Activated T-cell treated with anti-CD3 and anti-CD28 coated beads, Interleukin-2, amount 50 U/mL, for 1 hour (primary cell): ENCODE data around the gene TSEN15.
"Not testable (repeated sequence)": the region's sequence is repeated elsewhere in the genome, so short reads cannot be mapped to it uniquely, and the experiment has no call there.

Experiments
- DNase-seq: peaks from one replicate; pipeline ENCODE4 v3.0.0-alpha.2; 2020

The TSEN15 gene

DNA sequence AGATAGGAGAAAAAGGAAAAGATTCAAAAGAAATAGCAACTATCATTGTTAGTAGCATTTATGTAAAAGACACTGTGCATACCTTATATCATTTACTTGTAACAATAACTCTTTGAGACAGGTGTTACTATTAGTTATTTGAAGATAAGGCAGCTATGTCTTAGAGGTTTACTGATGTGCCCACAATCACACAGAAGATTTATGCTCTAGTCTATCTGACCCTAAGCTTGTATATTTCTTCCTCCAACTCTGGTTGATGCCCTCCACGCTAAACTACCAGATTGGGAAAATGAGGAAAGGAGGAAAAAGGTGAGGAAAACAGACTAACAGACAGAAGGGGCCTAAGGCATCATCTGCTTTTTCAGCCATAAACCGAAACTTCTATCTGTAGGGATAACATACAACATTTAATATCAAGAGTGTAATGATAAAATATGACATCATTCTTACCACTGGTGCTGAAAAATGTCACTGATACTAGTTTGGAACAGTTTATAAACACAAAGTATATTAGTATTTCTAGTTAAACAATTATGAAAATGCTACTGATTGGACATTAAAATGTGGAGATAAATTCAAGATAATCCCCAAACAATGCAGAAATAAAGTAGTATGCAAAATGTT lies 19.1 kb upstream of the TSEN15 start:
- DNase-seq: no peak

DNA sequence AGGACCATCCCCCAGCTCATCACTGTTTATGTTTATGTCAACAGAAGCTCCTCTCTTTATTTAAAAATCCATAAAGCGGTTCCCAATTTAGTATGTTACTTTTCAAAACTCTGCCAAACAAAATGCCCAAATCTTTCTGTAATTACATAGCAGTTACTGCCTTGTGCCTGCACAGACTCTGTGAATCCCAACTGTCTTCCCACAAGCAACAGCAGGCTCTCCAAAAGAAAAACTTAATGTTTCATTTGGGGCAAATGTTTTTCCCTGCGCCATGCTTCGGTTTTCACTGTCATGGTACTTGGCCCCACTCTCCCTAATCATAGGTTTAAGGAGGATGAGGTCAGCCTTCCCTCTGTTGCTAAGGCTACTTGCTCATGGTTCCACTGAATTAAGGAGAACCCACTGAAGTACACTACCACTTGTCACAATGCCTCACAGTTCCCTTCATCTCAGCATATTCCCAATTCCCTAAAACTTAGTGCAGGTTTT lies 18.6 kb upstream of the TSEN15 start:
- no peak for DNase-seq

DNA sequence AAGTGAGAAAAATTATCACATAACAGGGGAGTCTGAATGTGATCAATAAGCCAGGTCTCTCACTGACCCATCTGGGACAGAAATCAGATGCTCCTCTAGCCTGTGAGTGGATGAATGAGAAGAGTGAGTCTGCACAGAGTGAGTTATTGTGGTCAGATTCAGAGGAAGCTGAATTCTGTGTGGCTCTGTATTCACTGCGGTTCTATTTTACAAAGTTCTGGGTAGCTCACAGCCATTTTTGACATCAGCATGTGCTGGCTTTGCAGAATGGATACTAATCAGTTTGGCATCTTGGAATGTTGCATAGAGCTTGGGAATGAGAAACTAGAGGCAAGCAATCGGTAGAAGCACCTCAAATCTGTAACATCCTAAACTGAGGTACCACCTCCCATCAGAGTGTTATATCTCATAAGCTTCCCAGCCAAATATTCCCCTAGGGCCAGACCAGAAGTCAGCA lies 17.8 kb upstream of the TSEN15 start:
- DNase-seq: no peak

DNA sequence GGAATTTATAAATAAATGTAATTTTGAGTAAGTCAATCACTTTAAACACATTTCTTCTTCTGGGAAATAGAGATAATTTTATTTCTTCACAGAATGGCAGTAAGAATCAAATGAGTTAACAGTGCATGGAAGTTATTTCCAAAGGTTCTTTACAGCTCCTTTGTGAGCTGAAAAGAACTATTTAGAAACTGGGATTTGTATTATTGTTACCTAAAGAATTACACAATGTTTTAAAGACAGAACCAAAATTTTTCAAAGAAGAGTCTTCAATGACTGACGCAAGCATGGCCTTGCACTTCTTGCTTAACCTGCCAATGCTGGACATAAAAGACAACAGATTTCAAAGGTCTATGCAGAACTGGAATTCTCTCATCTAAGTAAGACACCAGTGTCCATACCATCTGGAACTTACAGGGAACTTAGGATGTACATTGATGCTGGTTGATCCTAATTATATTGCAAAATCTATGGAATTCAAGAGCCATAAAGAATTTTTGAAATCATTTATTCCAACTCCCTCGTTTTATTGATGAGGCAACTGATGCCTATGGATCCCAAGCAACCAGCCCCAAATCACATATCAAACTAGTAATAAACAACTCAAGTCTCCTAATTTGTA lies 16.7 kb upstream of the TSEN15 start:
- DNase-seq: no peak

DNA sequence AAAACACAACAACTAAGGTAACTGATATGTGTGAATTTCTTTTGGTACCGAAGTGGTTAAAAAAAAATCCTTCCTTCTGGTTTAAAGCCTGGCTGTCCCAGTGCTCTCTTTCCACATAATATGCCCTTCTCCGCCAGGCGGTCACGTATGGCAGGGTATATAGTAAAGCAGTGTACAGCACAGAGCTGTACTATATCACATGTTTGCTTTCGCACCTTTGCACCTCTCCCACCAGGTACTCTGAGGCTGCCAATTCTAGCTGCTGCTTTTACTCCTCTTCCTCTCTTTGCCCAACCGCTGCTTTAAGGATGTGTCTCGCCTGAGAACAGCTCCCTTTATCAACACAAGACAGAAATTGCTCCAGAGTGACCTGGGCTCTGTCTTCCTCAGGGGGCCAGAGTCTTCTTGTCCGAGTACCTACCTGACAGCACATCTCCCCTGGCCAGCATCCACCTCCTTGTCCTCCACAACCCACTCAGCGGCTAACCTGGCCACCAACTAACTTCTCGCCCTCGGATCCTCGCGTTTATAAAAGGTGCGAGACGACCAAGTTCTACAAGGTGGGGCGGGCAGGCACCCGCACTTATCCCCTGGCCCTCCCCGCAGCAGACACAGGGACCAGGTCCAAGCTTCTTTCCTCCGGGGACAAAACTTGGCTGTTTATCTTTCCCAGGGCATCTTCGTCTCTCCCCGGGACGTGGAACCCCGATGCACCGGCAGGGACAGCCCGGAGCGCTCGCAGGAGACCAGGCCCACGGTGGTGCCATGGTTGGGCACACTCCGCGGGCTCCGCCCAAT lies 15.6 kb upstream of the TSEN15 start:
- DNase-seq: peak; percentile 24

DNA sequence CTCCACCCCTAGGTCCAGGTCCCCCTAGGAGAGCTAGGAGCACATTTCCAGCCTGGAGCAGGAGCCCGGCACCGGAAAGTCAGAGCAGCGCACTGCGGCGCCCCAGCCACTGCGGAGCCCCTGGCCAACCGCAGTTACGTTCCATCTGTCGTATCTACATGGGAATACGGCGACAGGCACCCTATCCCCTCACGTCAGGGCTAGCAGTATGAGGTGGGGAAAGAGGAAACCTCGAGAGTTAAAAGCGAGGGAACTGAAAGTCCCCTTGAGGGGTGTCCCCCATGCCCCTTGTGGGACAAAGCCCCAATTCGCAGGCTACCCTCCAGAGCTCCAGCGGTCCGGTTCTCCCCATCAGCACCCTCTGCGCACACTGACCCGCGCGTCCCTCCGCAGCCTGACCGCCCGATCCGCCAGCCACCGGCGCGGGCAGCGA lies 15.0 kb upstream of the TSEN15 start:
- peak; percentile 23 for DNase-seq

DNA sequence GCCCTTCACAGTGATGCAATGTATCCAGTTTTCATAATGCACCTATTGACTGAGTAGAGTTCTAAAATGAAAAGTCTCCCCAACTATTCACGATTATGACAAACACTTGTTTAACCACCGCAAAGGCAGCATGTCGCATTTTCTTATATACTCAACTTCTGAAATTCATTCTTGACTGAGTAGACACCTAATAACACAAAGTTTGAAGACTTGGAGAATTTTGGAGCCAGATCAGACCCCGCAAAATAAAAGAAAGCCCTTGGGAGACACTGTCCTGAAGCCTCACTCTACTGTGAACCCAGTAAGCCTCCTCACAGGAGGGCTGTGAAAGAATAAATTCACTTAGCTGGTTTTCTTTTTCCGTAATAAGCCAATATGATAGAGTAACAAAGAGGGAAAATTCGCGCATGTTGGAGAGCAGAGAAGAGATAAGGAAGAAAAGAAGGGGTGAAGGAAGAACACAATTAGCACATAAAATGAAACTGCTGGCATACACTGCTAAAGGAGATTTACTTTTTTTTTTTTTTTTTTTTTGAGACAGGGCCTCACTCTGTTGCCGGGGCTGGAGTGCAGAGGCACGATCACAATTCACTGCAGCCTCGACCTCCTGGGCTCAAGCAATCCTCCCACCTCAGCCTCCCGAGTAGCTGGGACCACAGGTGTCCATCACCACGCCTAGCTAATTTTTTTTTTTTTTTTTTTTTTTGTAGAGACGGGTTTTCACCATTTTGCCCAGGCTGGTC lies 13.5 kb upstream of the TSEN15 start:
- no peak for DNase-seq

DNA sequence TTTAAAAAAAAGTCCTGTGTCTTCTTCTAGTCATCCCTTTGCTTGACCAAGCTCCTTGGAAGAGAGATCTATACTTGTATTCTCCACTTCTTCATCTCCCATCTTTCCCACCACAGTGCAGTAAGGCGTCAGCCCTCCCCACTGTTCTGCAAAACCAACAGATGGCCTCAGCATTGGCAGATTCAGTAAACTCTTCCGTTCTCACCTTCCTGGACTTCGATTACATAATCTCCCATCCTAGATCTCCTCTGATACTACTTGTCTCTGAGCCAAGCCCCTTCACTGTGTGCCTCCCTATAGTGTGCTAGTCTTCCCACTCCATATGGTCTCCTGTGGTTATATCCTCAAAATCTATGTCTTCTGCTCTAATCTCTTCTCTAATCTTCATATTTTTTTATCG lies 12.4 kb upstream of the TSEN15 start:
- DNase-seq: no peak

DNA sequence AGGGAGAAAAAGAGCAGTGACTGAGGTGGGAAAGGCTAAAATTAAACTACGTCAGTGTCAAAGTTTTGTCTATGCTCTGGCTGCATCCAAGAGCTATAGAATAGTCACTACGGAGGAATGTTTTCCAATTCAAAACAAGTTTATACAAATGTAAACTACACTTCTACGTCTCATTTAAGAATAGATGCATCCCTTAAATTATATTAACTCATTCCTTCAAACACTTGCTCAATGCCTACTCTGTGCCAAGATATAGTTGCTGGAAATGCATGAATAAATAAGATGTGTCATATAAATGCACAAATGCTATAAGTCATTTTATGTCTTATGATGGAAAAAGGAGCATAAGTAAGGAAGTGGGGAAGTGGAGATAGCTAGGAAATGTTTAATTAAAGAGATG lies 9.8 kb upstream of the TSEN15 start:
- no peak for DNase-seq

DNA sequence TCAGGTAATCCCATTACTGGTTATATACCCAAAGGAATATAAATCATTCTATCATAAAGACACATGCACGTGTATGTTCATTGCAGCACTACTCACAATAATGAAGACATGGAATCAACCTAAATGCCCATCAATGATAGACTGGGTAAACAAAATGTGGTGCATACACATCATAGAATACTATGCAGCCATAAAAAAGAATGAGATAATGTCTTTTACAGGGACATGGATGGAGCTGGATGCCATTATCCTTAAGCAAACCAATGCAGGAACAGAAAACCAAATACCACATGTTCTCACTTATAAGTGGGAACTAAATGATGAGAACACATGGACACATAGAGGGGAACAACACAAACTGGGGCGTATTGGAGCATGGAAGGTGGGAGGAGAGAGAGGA lies 8.2 kb upstream of the TSEN15 start:
- DNase-seq: not testable (repeated sequence)

DNA sequence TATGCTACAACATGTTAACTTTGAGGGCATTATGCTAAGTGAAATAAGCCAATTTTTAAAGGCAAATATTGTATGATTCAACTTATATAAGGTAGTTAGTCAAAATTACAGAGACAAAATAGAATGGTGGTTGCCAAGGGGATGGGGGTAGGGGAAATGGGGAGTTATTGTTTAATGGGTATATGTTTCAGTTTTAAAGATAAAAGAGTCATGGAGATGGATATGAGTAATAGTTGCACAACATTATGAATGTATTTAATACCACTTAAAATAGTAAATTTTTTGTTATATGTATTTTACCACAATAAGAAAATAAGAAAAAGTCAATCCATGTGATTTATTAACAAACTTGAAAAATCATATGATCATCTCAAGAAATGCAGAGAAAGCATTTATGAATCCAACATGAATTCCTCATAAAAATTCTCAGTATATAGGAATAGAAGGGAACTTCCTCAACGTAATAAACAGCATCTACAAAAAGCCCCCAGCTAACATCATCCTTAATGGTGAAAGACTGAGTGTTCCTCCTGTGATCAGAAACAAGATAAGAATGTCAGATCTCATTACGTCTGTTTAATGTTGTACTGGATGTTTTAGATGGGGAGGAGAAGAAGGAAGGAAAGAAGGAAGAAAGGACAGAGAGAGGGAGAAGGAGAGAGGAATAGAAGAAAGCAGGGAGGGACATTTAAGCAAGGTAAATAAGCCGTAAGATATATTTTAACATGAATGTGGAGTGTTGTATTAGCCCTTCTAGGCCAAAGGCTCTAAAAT lies 6.7 kb upstream of the TSEN15 start:
- DNase-seq: no peak

DNA sequence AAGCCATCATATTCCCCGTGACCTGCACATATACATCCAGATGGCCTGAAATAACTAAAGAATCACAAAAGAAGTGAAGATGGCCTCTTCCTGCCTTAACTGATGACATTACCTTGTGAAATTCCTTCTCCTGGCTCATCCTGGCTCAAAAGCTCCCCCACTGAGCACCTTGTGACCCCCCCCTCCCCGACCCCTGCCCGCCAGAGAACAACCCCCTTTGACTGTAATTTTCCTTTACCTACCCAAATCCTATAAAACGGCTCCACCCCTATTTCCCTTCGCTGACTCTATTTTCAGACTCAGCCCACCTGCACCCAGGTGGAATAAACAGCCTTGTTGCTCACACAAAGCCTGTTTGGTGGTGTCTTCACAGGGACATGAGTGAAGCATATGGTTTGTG lies 4.0 kb upstream of the TSEN15 start:
- not testable (repeated sequence) for DNase-seq

DNA sequence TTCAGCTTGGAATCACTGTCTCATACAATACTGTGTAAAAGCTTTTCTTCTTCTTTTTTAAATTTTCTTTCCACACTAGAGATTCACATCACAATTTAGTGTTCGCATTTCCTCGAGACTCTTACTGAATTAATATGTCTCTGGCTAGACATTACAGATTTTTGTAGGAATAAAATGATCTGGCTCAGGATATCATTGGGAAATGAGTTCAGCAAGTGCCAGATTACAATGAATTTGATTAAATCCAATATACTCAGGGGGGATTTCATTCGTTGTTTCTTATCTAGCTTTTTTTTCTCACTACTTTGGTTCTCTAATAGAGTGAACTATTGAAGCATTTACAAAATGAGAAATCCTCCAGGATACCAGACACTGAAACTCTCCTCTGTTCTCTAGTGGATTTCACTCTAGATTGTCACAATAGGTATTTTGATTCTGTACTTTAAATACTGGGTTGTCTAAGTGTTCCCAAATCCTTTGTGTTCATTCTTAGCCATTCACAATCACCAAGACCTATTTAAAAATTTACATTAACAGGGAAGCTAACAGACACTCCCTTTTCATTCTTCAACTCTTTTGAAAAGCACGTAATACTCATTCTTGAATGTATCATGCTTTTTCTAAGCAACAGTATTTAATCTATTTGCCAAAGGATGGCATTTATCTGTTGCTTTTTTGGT lies 2.8 kb upstream of the TSEN15 start:
- no peak for DNase-seq

DNA sequence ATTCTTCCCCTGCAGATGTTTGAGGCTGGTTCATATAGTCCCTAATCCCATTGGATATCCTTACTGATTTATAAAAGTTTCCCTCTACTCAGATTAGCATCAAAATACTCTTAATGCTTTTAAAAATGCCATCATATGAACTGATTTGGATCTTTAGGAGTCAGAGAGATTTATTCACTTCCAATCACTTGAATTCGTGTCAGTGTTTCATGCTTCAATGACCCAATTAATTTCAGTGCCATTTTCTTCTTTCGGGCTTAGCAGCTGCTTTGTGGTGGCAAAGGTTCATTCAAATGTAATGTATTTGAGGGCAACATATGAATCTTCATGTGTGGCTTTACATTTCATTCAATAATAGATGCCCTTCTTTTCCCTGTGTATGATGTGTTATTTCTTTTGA lies 2.2 kb upstream of the TSEN15 start:
- DNase-seq: no peak

DNA sequence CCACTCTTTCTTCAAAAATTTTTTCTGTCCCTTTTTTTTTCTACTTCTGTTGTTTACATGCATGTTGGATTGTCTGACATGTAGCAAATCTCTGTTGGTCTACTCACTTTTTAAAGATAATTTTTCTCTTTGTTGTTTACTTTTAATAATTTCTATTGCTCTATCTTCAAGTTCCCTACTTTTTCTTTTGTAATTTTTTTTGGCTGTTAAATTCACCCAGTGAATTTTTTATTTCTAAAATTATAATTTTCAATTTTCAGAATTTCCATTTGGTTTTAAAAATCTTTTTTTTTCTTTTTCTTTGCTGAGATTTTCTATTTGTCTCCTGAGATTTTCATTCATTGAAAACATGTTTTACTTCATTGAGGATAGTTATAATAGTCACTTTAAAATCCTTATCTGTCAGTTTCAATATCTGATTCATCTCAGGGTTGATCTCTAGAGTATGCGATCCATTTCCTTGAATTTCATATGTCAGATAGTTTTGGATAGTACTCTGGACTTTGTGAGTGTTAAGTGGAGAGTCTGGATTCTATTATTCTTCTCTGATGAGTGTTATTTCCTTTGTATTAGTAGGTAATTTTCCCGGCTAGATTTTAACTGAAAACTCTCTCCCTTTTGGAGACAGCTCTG lies 1.6 kb upstream of the TSEN15 start:
- no peak for DNase-seq

DNA sequence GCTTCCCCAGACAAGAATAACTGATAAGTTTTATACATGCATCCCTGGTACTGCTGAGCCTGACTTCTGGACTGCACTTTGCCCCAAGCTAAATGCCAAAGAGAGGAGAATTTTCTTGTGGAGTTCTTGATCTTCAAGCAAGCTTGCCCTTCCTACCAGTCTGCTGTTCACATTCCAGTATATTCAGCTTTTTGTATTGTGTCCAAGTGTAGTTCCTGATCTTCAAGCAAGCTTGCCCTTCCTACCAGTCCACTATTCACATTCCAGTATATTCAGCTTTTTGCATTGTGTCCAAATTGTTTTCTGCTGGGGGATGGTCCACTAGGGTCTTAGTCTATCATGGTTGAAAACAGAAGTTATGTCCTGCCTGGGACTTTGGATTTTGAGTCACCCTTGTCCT lies 894 bp upstream of the TSEN15 start:
- no peak for DNase-seq

DNA sequence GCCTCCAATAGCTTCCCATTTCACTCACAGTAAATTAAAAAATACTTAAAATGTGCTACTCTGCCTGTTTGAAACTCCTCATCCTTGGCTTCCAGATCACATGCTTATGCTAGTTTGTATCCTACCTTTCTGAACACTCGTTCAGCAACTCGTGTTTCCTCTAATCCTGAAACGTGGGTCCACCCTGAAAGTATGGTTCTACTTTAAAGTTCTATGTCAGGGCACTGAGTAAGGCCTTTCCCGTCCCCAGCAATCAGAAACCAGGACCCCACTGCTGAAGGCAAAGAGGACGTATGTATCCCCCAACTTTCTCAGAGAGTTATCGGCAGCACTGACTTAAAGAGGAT lies 419 bp upstream of the TSEN15 start:
- DNase-seq: no peak

DNA sequence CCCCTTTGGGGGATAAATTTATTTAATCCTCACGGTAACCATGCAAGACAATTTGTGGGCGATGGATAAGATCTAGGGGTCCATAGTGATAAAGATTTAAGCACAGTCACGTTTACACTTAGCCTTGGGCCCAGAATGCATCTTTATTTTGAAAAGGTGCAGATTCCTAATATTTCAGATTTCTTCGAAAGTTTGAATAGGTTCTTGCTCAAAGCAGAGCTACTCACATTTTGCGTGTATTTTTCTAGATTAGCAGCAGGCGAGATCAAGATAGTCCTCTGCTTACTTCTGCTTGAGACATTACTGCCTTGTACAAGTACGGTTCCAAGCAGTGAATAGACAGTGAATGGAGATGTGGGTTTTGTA lies 647 bp downstream of the TSEN15 start:
- no peak for DNase-seq

DNA sequence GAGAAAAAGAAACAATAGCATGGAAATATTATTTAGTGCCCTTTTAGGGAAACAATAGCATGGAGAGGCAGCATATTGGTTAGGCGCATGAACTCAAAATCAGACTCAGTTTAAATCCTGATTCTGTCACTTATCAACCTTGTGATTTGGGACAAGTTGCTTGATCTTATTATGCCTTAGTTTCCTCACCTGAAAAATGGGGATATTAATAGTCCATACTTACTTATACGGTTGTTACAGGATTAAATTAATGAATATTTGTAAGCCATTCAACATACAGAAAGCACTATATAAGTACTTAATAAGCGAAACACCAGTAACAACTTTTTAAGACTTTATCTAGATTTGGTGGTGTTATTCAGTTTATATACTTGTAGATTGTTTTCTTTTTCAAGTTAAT lies 1.2 kb downstream of the TSEN15 start:
- no peak for DNase-seq

DNA sequence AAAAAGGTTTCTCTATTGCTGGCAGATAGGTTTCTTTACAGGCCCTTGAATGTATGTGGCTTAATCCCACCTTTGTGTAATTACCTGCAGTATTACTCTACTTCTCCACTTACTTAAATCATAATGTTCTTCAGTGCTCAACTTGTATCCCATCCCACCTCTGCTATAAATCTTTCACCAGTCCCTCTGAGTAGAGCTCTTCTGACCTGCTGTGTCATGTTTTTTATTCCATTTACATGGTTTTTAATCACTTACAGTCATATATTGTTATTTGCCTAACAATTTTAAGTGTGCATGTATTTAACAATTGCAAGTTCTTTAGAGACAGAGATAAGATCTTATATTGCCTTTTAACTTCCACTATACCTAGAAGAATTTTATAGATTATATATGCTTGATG lies 2.4 kb downstream of the TSEN15 start:
- no peak for DNase-seq

DNA sequence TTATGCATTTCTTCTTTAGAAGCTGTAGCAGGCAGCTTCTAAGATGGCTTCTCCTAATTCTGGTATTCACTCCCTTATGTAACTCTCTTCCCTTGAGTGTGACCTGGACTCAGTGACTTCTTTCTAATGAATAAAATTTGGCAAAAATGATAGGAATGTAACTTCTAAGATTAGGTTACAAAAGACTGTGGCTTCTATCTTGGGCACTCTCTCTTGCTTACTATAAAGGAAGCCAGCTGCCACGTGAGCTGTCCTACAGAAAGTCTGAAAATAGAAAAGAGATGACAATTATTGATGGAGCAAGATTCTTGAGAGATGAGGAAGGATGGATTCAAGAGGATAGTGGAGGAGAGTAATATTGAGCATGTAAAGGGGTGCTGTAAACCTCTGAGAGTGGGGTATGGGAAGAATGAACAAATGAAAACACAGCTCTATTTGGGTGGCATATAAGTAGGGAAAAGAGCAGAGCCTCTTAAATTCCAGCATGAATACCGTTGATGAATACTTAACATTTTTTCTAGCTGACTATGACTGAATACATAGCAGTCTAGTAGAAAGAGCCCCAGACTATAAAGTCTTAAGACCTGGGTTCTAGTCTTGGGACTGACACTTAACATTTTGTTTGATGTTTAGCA lies 5.5 kb downstream of the TSEN15 start:
- DNase-seq: no peak
